PC-9 (cell line): ENCODE data around the gene MYH15. TPM values are rescaled to one million over a fixed set of nuclear protein-coding genes. Genes with fewer than 3 reads are reported as not detected.

Experiments
- BruUV-seq: library from RNA; stranded (reverse); fragments of 400-500 nt; replicated peaks from 2 replicates; lab custom pipeline; 2021; lab: Mats Ljungman, UMichigan
- CTCF ChIA-PET: fragments of 300-600 bp; sonication (Branson Sonifier 250); formaldehyde crosslinking; loops from one replicate; lab custom pipeline; 2022; ENCODE audit warnings: antibody characterized with exemption; lab: Charles Lee
- POLR2A ChIA-PET: fragments of 300-600 bp; sonication (Branson Sonifier 250); formaldehyde crosslinking; loops from one replicate; lab custom pipeline; 2022; ENCODE audit warnings: antibody characterized with exemption; ENCODE audit not compliant: unreplicated experiment; lab: Charles Lee
- DNase-seq, 2 experiments: peaks; one replicate each; pipeline versions ENCODE4 v3.0.0 to v3.0.0-alpha.2; 2015 to 2022; ENCODE audit warnings: mixed read lengths in 1 of 2
- H2AFZ ChIP-seq: fragments of 200-600 bp; sonication (generic); 2 replicates; pipeline ENCODE4 v1.8.1; 2017; ENCODE audit warnings: antibody characterized with exemption
- H3F3A ChIP-seq: fragments of 200-600 bp; sonication (generic); 2 replicates; pipeline ENCODE4 v1.8.1; 2017; ENCODE audit warnings: antibody characterized with exemption, mild to moderate bottlenecking, low read depth; ENCODE audit not compliant: insufficient read depth
- H3K27ac ChIP-seq: fragments of 200-600 bp; sonication (generic); 2 replicates; pipeline ENCODE4 v1.6.1; 2016; ENCODE audit warnings: mixed run types
- H3K27me3 ChIP-seq: fragments of 200-600 bp; sonication (generic); 2 replicates; pipeline ENCODE4 v1.6.1; 2016; ENCODE audit warnings: low read depth, mixed run types; ENCODE audit not compliant: insufficient read depth
- H3K36me3 ChIP-seq: fragments of 200-600 bp; sonication (generic); 2 replicates; pipeline ENCODE4 v1.6.1; 2016; ENCODE audit warnings: low read depth, mixed run types
- H3K4me1 ChIP-seq: fragments of 200-600 bp; sonication (generic); replicated peaks from 2 replicates; pipeline ENCODE4 v1.6.1; 2016; ENCODE audit warnings: mixed run types; ENCODE audit not compliant: insufficient read depth
- H3K4me2 ChIP-seq: fragments of 200-600 bp; sonication (generic); 2 replicates; pipeline ENCODE4 v1.6.1; 2017; ENCODE audit warnings: mixed run types
- H3K4me3 ChIP-seq: fragments of 200-600 bp; sonication (generic); 2 replicates; pipeline ENCODE4 v1.6.1; 2016; ENCODE audit warnings: mixed run types
- H3K79me2 ChIP-seq: fragments of 200-600 bp; sonication (generic); 2 replicates; pipeline ENCODE4 v1.6.1; 2017; ENCODE audit warnings: low read depth, mixed run types
- H3K9me2 ChIP-seq: fragments of 200-600 bp; sonication (generic); 2 replicates; pipeline ENCODE4 v1.8.1; 2017; ENCODE audit warnings: mild to moderate bottlenecking; ENCODE audit not compliant: insufficient read depth
- H3K9me3 ChIP-seq: fragments of 200-600 bp; sonication (generic); 2 replicates; pipeline ENCODE4 v1.8.1; 2016; ENCODE audit warnings: low read depth; ENCODE audit not compliant: insufficient read depth
- H4K20me1 ChIP-seq: fragments of 200-600 bp; sonication (generic); 2 replicates; pipeline ENCODE4 v1.8.1; 2017; ENCODE audit not compliant: insufficient read depth
- EZH2 ChIP-seq: fragments of 200-600 bp; sonication (generic); IDR thresholded peaks from 2 replicates; pipeline ENCODE4 v1.8.0; 2017; ENCODE audit warnings: antibody characterized with exemption, low read depth
- intact Hi-C: fragments of 100-400 bp; cut with micrococcal nuclease; formaldehyde crosslinking; loops from one replicate; pipeline ENCODE4 v1.10.0; 2022; ENCODE audit not compliant: unreplicated experiment
- total RNA-seq: library from RNA; stranded (reverse); gene quantifications from 2 replicates; pipeline ENCODE4 v1.2.3, GENCODE V29; 2021
- TF ChIP-seq, protein P1 (sequence below): fragments of 200-600 bp; sonication (generic); conservative IDR thresholded peaks from 2 replicates; pipeline ENCODE4 v1.6.1; 2017; ENCODE audit warnings: mixed run types, antibody characterized with exemption, mild to moderate bottlenecking, moderate library complexity

Gene MYH15
- total RNA-seq, 1 experiment from 2014 or later = 2.3 TPM

DNA sequence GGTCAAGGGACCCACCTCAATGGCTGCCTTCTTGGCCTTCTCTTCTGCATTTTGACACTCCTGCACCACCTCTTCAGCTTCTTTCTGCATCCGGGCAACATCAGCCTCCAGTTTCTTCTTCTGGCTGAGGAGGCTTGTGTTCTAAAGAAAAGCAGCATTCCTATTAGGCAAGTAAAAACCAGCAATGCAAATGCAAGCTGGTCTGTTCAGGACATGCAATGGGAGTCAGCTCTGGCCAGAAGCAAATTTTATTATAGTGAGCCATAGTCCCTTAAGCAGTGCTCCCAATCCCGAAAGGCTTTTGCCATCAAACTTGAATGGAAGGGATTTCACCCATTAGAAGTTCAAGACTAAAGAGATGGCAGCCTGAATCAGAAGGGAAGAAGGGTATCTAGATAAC, 116.4 kb downstream of the MYH15 start:
- no peaks in the 10 kb centered on the region for H3F3A ChIP-seq
- no peaks in the 10 kb centered on the region for H3K36me3 ChIP-seq
- TF ChIP-seq EZH2 = no peak
- TF ChIP-seq, protein P1, sequence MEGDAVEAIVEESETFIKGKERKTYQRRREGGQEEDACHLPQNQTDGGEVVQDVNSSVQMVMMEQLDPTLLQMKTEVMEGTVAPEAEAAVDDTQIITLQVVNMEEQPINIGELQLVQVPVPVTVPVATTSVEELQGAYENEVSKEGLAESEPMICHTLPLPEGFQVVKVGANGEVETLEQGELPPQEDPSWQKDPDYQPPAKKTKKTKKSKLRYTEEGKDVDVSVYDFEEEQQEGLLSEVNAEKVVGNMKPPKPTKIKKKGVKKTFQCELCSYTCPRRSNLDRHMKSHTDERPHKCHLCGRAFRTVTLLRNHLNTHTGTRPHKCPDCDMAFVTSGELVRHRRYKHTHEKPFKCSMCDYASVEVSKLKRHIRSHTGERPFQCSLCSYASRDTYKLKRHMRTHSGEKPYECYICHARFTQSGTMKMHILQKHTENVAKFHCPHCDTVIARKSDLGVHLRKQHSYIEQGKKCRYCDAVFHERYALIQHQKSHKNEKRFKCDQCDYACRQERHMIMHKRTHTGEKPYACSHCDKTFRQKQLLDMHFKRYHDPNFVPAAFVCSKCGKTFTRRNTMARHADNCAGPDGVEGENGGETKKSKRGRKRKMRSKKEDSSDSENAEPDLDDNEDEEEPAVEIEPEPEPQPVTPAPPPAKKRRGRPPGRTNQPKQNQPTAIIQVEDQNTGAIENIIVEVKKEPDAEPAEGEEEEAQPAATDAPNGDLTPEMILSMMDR = no peak
- H4K20me1 ChIP-seq = no peaks in the 10 kb centered on the region
- no peaks in the 10 kb centered on the region for H3K4me1 ChIP-seq
- H2AFZ ChIP-seq = no peak overlapping the region
- no peak for DNase-seq
- POLR2A ChIA-PET = no interaction called here
- intact Hi-C loops = no loop called here
- H3K9me2 ChIP-seq = no peaks in the 10 kb centered on the region
- no peaks in the 10 kb centered on the region for H3K9me3 ChIP-seq
- no peak overlapping the region for H3K4me2 ChIP-seq
- no peaks in the 10 kb centered on the region for H3K27me3 ChIP-seq
- H3K27ac ChIP-seq = no peak overlapping the region
- no TSS peak for BruUV-seq
- H3K79me2 ChIP-seq = no peaks in the 10 kb centered on the region
- CTCF ChIA-PET = no interaction called here
- no peak overlapping the region for H3K4me3 ChIP-seq

DNA sequence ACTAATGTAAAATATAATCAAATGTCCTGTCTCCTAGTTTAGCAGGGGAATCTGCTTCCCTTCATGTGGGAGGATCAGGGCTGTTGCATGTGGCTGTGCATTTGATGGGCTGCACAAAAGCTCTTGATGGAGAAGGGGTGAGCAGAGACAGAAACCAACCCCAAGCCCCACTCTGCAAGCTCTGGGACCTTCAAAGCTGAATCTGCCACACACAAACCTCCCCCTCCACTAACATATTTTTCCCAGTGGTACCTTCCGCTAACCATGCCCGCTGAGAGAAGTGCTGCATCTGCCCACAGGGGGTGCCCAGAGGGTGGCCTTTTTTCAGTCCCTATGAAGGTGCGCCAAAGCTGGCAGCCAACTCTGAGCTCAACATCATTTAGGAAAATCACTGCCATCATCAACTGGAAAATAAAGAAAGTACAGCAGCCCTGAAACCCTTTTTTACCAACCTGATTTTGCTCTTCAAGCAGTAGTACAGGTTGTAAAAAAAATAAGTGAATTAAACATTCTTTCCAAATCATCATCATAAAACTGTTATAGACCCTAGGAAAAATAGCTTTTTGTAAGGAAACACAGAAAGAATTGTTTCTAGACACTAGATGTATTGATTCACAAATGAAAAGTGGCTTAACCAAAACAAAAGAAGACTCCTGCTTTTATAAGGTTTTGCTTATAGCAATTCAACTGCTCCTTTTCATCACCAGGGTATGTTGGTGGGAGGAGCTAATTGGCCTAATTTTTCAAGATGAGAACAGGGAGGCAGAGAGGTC, 117.1 kb downstream of the MYH15 start:
- BruUV-seq = no TSS peak
- H3K79me2 ChIP-seq = no peaks in the 10 kb centered on the region
- H3K9me3 ChIP-seq = no peaks in the 10 kb centered on the region
- no peaks in the 10 kb centered on the region for H3K36me3 ChIP-seq
- no peaks in the 10 kb centered on the region for H3K27me3 ChIP-seq
- no peaks in the 10 kb centered on the region for H4K20me1 ChIP-seq
- no peaks in the 10 kb centered on the region for H3K9me2 ChIP-seq
- POLR2A ChIA-PET = no interaction called here
- TF ChIP-seq, protein P1 = no peak
- TF ChIP-seq EZH2 = no peak
- no peak overlapping the region for H3K4me3 ChIP-seq
- no peak overlapping the region for H3K4me2 ChIP-seq
- H3K4me1 ChIP-seq = no peaks in the 10 kb centered on the region
- CTCF ChIA-PET = no interaction called here
- intact Hi-C loops = no loop called here
- no peak for DNase-seq
- no peak overlapping the region for H2AFZ ChIP-seq
- H3F3A ChIP-seq = no peaks in the 10 kb centered on the region
- H3K27ac ChIP-seq = no peak overlapping the region

DNA sequence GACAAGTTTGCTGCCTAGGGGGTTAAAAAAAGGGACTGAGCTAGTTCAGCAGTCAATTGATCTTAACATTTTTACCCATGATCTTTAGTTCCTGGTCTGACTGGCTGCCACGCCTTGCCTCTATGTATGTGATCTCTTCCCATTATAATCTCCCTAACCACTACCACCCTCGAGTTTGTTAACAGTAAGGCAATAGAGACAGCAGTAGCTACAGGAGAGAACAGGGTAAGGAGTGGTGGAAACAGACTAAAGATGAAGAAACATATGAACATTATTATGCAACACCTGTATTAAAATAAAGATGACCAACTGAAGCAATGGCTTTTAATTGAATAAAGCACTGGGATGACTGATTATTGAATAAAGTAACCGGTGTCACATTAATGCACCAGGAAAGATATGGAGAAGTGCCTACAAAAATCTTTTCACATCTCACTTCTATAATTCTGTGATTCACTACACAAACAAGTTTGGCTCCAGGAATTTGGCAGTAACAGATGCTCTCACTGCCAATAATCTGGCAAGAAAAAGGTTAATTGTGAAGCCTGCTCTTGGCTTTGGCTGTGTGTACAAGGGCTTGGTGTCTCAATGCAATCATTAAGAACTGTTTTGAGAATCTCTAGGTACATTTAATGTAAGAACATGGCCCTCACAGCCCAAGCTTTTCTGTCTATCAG, 118.3 kb downstream of the MYH15 start:
- Histone ChIP-seq H3K79me2 (no peaks in the 10 kb centered on the region), H3K27ac (no peak overlapping the region), H2AFZ (no peak overlapping the region), H3F3A (no peaks in the 10 kb centered on the region), H3K36me3 (no peaks in the 10 kb centered on the region), H3K9me3 (no peaks in the 10 kb centered on the region), H3K9me2 (no peaks in the 10 kb centered on the region), H3K4me2 (no peak overlapping the region), H3K27me3 (no peaks in the 10 kb centered on the region), H3K4me1 (0 out of 2 replicates have a peak, but pooled peaks cover 4% of the 10 kb centered on the region), H4K20me1 (no peaks in the 10 kb centered on the region), H3K4me3 (no peak overlapping the region)
- ChIA-PET CTCF (no interaction called here), POLR2A (no interaction called here)
- no peak for TF ChIP-seq EZH2
- TF ChIP-seq, protein P1 = no peak
- no TSS peak for BruUV-seq
- DNase-seq = peak in 1 of 2 experiments; percentile 49
- intact Hi-C loops = no loop called here
